ENCODE measurements around the gene DMRT1.
"Not testable (repeated sequence)": the region's sequence is repeated elsewhere in the genome, so short reads cannot be mapped to it uniquely, and the experiment has no call there.

GRCh38 chr9:913526-913925 is 72.0 kb downstream of the DMRT1 start:
- not testable (repeated sequence) for TF ChIP-seq POLR2A (IDR thresholded peaks at IDR 0.05; ENCODE audit: low read depth, low read length); PAX5 (IDR thresholded peaks at IDR 0.05; ENCODE audit: insufficient read depth, low read length, severe bottlenecking); TAF1 (IDR thresholded peaks at IDR 0.05; ENCODE audit: low read depth, low read length); POLR2AphosphoS5 (IDR thresholded peaks at IDR 0.05; ENCODE audit: low read depth, low read length); SPI1 (IDR thresholded peaks at IDR 0.05; ENCODE audit: low read depth, low read length)
